K562 (cell line): ENCODE measurements around the gene GFOD1. TPM values are rescaled to one million over a fixed set of nuclear protein-coding genes. Genes with fewer than 3 reads are reported as not detected.

Source experiments
- CBX8 ChIP-seq: fragments of 200-600 bp; sonication (generic); IDR thresholded peaks from 2 replicates; pipeline ENCODE4 v1.6.1; 2012; ENCODE audit warnings: borderline replicate concordance, mixed run types, low read depth, mild to moderate bottlenecking, moderate library complexity, mixed read lengths, low read length, control low read depth, inconsistent platforms; ENCODE audit not compliant: poor library complexity, severe bottlenecking; ENCODE audit errors: extremely low read depth
- GATA2 ChIP-seq: sonication (generic); formaldehyde crosslinking; IDR thresholded peaks from 2 replicates; pipeline ENCODE4 v1.4.0; 2020; ENCODE audit warnings: mild to moderate bottlenecking, missing genetic modification reagents
- HDAC8 ChIP-seq: fragments of 450-650 bp; IDR thresholded peaks from 2 replicates; pipeline ENCODE4 v1.6.1; 2016; ENCODE audit warnings: mild to moderate bottlenecking, missing genetic modification characterization, moderate library complexity, missing compliant biosample characterization
- HMG20B ChIP-seq: fragments of 250-450 bp; sonication (Bioruptor Pico); IDR thresholded peaks from 2 replicates; pipeline ENCODE4 v1.5.0; 2021; ENCODE audit warnings: mild to moderate bottlenecking
- KDM4B ChIP-seq, 2 experiments: fragments of 450-650 bp in 1 of 2; sonication (generic) in 1 of 2; IDR thresholded peaks; 2 replicates each; pipeline ENCODE4 v1.6.1; 2016 to 2017; ENCODE audit warnings: borderline replicate concordance in 2 of 2, antibody characterized with exemption in 1 of 2, low read depth in 1 of 2, mild to moderate bottlenecking in 1 of 2
- MEF2D ChIP-seq: conservative IDR thresholded peaks from 2 replicates; pipeline ENCODE4 v1.6.1; 2016; ENCODE audit warnings: low read depth, missing genetic modification characterization, missing compliant biosample characterization
- MTF1 ChIP-seq: fragments of 250-450 bp; sonication (Bioruptor Pico); IDR thresholded peaks from 2 replicates; pipeline ENCODE4 v1.9.0; 2021; ENCODE audit warnings: moderate library complexity, mild to moderate bottlenecking, inconsistent platforms, borderline replicate concordance
- NR1H2 ChIP-seq: sonication (generic); formaldehyde crosslinking; IDR thresholded peaks from 2 replicates; pipeline ENCODE4 v1.4.0; 2020; ENCODE audit warnings: mild to moderate bottlenecking, missing genetic modification reagents
- PRMT5 ChIP-seq: sonication (generic); formaldehyde crosslinking; IDR thresholded peaks from 2 replicates; pipeline ENCODE4 v1.5.0; 2020; ENCODE audit warnings: missing genetic modification reagents
- SMAD2 ChIP-seq: fragments of 150-350 bp; IDR thresholded peaks from 2 replicates; pipeline ENCODE4 v1.6.1; 2014; ENCODE audit warnings: low read depth, mild to moderate bottlenecking, low read length
- SMAD4 ChIP-seq: fragments of 250-450 bp; sonication (Bioruptor Pico); conservative IDR thresholded peaks from 2 replicates; pipeline ENCODE4 v1.8.0; 2021; ENCODE audit warnings: inconsistent platforms, mild to moderate bottlenecking, moderate library complexity
- SNRNP70 ChIP-seq: fragments of 200-400 bp; formaldehyde crosslinking; optimal IDR thresholded peaks from 2 replicates; pipeline ENCODE3; 2017; ENCODE audit warnings: low read depth, low read length
- TAF7 ChIP-seq: fragments of 450-650 bp; IDR thresholded peaks from 2 replicates; pipeline ENCODE4 v1.6.1; 2016; ENCODE audit warnings: missing genetic modification characterization, missing compliant biosample characterization
- ZFP30 ChIP-seq: fragments of 250-450 bp; sonication (Bioruptor Pico); IDR thresholded peaks from 2 replicates; pipeline ENCODE4 v1.8.0; 2022; ENCODE audit warnings: moderate library complexity, mild to moderate bottlenecking, inconsistent platforms, borderline replicate concordance
- ZNF184 ChIP-seq: sonication (generic); formaldehyde crosslinking; IDR thresholded peaks from 2 replicates; pipeline ENCODE4 v1.5.0; 2020; ENCODE audit warnings: missing genetic modification reagents
- ZNF75A ChIP-seq: fragments of 450-650 bp; formaldehyde crosslinking; IDR thresholded peaks from 2 replicates; pipeline ENCODE4 v1.4.0; 2020; ENCODE audit warnings: mild to moderate bottlenecking
- polyA plus RNA-seq, 8 experiments: library from polyadenylated mRNA; depleted of rRNA in 4 of 8; stranded (reverse) in 5 of 8; unstranded in 3 of 8; fragments of >200 nt; fragmentation: Nextera tagmentation in 2 of 8; fragmentation: Illumina TruSeq in 1 of 8; extraction: Ambion mirVana in 2 of 8; extraction: Trizol in 1 of 8; gene quantifications; 2 replicates each; pipeline versions ENCODE4 v1.2.1 to v1.2.3, GENCODE V29; 2011 to 2014; ENCODE audit warnings: inconsistent platforms in 1 of 8, missing spikeins in 1 of 8
- total RNA-seq, 7 experiments: library from RNA; depleted of rRNA in 6 of 7; stranded (reverse); fragments of >200 nt in 6 of 7; fragmentation: Illumina TruSeq in 2 of 7; extraction: Trizol in 2 of 7; gene quantifications; 2 replicates each; pipeline versions ENCODE4 v1.2.1 to v1.2.3, GENCODE V29; 2011 to 2021; ENCODE audit warnings: low replicate concordance in 1 of 7
- TF ChIP-seq, protein P1 (sequence below), 3 experiments: fragments of 200-800 bp in 1 of 3; fragments of 250-450 bp in 1 of 3; fragments of 450-650 bp in 1 of 3; sonication (Bioruptor Pico) in 1 of 3; sonication (Bioruptor generic) in 1 of 3; formaldehyde crosslinking in 1 of 3; IDR thresholded peaks; 2 replicates each; pipeline versions ENCODE4 v1.6.1 to v1.8.0; 2016 to 2022; ENCODE audit warnings: mild to moderate bottlenecking in 2 of 3, missing genetic modification characterization in 2 of 3, missing compliant biosample characterization in 1 of 3, moderate library complexity in 1 of 3
- TF ChIP-seq, protein P2 (sequence below), 3 experiments: fragments of 200-800 bp in 1 of 3; sonication (Bioruptor generic) in 1 of 3; sonication (generic) in 1 of 3; formaldehyde crosslinking in 1 of 3; IDR thresholded peaks; 2 replicates each; pipeline versions ENCODE4 v1.6.1 to v1.8.0; 2016 to 2022; ENCODE audit warnings: mild to moderate bottlenecking in 2 of 3, missing compliant biosample characterization in 2 of 3, missing genetic modification characterization in 2 of 3, missing genetic modification reagents in 1 of 3
- TF ChIP-seq, protein P3 (sequence below): IDR thresholded peaks from 2 replicates; pipeline ENCODE4 v1.6.1; 2011; ENCODE audit warnings: borderline replicate concordance, low read depth, mild to moderate bottlenecking, moderate library complexity, low read length; ENCODE audit not compliant: insufficient read depth, poor library complexity, severe bottlenecking

The GFOD1 gene
- total and polyA plus RNA-seq, 9 of the 15 experiments (the other 6 are each of a cell fraction or from before 2014, with no cell fraction given), result 3.8 to 12.0 (median 8.2) TPM

DNA sequence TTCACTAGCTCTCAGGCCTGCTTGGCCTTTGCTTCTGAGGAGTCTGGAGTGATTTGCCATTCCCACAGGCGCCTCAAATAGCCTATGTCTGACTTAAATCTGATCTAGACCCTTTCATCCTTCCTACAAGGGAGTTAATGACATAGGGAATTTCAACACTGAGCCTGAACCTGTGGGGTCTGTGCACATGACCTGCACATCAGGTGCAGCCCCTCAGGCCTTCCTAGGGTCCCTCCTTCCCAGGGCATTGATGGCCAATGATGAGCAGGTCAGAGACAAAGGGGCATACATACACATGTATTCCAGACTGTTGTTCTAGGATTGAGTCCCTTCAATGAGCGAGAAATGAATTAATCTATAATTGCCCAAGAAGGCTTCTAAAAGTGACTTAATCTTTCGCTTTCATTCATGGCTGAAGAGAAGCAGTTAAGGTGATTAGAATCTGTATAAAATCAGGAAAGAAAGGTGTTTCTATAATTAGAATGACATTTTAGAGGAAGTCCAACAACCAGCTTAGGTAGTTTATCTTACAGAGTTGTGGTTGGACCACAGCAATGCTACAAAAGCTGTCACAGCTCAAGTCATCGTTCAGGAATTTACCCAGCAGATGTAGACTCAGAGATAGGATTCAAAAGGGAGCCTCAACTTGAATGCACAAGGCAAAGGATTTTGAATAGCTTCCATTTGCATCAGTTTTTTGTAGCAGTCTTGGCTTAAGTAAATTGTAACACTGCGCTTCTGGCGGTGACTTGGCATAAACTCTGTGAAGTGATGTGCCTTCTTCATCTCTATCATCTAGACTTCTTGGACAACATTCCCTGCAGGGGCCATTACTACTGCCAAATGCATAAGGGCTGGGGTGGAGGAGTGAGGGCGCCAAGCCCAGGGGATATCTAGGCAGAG lies 132.1 kb downstream of the GFOD1 start (continued):
- TF ChIP-seq, protein P1, sequence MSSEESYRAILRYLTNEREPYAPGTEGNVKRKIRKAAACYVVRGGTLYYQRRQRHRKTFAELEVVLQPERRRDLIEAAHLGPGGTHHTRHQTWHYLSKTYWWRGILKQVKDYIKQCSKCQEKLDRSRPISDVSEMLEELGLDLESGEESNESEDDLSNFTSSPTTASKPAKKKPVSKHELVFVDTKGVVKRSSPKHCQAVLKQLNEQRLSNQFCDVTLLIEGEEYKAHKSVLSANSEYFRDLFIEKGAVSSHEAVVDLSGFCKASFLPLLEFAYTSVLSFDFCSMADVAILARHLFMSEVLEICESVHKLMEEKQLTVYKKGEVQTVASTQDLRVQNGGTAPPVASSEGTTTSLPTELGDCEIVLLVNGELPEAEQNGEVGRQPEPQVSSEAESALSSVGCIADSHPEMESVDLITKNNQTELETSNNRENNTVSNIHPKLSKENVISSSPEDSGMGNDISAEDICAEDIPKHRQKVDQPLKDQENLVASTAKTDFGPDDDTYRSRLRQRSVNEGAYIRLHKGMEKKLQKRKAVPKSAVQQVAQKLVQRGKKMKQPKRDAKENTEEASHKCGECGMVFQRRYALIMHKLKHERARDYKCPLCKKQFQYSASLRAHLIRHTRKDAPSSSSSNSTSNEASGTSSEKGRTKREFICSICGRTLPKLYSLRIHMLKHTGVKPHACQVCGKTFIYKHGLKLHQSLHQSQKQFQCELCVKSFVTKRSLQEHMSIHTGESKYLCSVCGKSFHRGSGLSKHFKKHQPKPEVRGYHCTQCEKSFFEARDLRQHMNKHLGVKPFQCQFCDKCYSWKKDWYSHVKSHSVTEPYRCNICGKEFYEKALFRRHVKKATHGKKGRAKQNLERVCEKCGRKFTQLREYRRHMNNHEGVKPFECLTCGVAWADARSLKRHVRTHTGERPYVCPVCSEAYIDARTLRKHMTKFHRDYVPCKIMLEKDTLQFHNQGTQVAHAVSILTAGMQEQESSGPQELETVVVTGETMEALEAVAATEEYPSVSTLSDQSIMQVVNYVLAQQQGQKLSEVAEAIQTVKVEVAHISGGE (CRISPR knock-in tag; IDR thresholded peaks at IDR 0.05), result no peak
- TF ChIP-seq NR1H2 (no peak), KDM4B (IDR thresholded peaks at IDR 0.05; ENCODE audit: borderline replicate concordance in 2 of 2, low read depth in 1 of 2) (no peak), MEF2D (tag) (peak; percentile 98), ZNF75A (no peak), MTF1 (CRISPR knock-in tag) (no peak), ZNF184 (CRISPR knock-in tag) (no peak), HDAC8 (tag) (no peak), SNRNP70 (no peak), HMG20B (CRISPR knock-in tag) (no peak), SMAD4 (peak; percentile 90), ZFP30 (no peak), TAF7 (tag) (no peak), SMAD2 (no peak), GATA2 (CRISPR knock-in tag) (peak; percentile 90), PRMT5 (CRISPR knock-in tag) (no peak), CBX8 (no peak)
- TF ChIP-seq, protein P2, sequence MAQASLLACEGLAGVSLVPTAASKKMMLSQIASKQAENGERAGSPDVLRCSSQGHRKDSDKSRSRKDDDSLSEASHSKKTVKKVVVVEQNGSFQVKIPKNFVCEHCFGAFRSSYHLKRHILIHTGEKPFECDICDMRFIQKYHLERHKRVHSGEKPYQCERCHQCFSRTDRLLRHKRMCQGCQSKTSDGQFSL (CRISPR knock-in tag; IDR thresholded peaks at IDR 0.05), result no peak
- TF ChIP-seq, protein P2 (tag; IDR thresholded peaks at IDR 0.05), result no peak
- TF ChIP-seq, protein P3, sequence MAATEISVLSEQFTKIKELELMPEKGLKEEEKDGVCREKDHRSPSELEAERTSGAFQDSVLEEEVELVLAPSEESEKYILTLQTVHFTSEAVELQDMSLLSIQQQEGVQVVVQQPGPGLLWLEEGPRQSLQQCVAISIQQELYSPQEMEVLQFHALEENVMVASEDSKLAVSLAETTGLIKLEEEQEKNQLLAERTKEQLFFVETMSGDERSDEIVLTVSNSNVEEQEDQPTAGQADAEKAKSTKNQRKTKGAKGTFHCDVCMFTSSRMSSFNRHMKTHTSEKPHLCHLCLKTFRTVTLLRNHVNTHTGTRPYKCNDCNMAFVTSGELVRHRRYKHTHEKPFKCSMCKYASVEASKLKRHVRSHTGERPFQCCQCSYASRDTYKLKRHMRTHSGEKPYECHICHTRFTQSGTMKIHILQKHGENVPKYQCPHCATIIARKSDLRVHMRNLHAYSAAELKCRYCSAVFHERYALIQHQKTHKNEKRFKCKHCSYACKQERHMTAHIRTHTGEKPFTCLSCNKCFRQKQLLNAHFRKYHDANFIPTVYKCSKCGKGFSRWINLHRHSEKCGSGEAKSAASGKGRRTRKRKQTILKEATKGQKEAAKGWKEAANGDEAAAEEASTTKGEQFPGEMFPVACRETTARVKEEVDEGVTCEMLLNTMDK, result no peak
